ENCODE data around the gene PIKFYVE. TPM values are rescaled to one million over a fixed set of nuclear protein-coding genes. Genes with fewer than 3 reads are reported as not detected.

Gene PIKFYVE, protein sequence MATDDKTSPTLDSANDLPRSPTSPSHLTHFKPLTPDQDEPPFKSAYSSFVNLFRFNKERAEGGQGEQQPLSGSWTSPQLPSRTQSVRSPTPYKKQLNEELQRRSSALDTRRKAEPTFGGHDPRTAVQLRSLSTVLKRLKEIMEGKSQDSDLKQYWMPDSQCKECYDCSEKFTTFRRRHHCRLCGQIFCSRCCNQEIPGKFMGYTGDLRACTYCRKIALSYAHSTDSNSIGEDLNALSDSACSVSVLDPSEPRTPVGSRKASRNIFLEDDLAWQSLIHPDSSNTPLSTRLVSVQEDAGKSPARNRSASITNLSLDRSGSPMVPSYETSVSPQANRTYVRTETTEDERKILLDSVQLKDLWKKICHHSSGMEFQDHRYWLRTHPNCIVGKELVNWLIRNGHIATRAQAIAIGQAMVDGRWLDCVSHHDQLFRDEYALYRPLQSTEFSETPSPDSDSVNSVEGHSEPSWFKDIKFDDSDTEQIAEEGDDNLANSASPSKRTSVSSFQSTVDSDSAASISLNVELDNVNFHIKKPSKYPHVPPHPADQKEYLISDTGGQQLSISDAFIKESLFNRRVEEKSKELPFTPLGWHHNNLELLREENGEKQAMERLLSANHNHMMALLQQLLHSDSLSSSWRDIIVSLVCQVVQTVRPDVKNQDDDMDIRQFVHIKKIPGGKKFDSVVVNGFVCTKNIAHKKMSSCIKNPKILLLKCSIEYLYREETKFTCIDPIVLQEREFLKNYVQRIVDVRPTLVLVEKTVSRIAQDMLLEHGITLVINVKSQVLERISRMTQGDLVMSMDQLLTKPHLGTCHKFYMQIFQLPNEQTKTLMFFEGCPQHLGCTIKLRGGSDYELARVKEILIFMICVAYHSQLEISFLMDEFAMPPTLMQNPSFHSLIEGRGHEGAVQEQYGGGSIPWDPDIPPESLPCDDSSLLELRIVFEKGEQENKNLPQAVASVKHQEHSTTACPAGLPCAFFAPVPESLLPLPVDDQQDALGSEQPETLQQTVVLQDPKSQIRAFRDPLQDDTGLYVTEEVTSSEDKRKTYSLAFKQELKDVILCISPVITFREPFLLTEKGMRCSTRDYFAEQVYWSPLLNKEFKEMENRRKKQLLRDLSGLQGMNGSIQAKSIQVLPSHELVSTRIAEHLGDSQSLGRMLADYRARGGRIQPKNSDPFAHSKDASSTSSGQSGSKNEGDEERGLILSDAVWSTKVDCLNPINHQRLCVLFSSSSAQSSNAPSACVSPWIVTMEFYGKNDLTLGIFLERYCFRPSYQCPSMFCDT (N-terminal part only)
- total RNA-seq (2022; extraction: Qiagen RNA extraction; ENCODE audit: low read depth), result 3.5 to 8.9 TPM (median 6.8 TPM) in 5 replicates

DNA sequence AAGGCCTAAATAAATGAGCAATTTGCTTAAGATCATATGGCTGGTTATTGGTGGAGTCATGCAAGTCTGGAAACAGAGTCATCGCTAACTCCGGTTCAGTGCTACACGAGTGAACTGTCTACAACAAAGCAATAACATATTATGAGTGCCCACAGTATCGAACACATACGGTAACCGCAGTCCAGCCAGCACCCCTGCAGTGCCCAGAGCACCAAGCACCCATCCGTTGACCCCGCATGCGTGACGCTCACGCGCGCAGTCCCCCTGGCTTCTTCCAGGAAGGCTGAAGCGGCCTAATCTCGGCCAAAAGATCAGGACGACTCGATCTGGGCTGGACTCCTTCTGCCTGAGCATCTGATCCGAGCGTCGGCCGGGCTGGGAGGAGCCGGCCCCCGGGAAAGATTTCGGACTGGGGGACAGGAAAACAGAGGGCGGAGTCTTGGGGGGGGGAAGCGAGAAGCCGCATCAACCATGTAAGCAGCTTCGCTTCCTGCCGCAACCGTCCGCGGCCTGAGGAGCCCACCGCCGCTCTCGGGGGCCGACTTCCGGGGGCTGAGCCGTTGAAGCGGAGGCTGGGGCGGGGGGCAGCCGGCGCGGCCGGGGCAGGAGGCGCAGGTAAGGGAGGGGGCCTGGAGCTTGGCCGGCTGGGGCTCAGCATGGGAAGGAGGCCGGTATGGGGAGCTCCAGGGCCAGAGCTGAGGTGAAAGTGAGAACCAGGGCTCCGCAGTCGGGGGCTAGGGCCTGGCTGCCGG lies at the start of gene PIKFYVE:
TSS of gene PIKFYVE (plus strand) at position 455 of the 752 bp plus-strand sequence. CDS start 5,265 bp downstream, outside the sequence.

DNA sequence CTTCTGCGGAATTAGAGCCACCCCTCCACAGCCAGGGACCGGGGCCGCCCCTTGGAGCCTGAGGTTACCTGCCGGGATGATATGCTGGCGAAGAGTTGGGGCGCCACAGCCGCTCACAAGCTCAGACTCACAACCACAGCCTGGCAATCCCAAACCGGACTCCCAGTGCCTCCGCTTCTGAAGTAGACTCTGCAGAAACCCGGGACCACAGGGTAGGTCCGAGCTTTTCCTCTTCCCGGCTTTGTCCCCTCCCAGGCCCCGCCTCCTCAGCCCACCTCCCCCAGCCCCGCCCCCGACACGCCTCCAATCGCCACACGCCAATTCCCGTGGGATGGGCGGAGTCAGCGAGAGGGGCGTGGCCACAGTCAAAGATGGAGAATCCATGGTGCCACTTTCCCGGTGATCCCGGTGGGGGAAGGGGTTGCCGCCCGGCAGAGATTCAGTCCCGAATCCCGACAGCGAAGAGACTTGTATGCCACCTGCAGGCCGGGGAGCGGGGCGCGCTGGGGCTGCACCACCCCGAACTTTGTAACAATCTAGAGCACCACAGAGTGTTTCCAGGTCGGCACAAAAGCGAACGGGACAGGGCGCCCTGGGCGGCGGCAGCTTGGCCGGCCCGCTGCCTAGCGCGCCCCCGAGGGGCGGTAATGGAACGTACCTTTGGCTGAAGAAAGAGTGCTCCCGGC lies 11.0 kb upstream of the PIKFYVE start, which contains the start of gene IDH1:
TSS of gene IDH1 (minus strand) at position 201 of the 686 bp plus-strand sequence. CDS start 3,520 bp downstream, outside the sequence.

DNA sequence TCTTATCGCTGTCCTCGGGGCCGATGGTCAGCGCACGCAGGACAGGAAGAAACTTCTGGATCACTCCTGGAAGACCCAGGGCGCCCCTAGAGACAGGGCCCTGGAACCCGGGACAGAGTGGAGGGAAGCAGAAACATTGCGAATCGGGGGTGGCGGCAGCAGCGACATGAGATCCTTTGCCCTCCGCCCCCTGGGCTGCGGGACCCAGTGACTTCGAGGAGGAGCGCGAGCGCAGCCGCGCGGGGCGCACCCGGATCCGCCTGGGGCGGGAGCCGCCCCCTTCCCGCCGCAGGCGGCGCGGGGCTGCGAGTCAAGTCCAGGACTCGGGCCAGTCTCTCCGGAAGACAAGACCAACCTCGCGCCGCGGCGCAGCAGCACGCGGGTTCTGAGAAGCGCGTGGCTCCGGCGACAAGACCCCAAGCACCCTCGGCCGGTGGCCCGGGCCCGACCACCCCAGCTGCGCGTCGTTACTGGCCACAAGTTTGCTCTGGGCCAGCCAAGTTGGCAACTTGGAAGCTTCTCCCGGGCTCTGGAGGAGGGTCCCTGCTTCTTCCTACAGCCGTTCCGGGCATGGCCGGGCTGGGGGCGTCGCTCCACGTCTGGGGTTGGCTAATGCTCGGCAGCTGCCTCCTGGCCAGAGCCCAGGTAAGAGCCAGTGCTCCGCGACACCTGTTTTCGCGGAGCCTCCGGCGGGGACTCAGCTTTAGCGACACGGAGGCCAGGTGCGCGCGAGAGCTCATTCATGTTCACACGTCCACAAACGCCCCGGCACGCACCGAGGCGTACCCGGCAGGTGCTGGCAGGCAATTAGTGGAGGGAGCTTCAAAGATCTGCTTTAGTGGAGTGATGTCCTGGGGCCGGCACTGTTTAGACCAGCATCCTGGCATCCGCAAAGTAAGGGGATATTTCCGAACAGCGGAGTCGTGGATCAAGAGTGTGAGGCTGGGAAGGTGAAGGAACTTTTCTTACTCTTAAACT lies 140.7 kb downstream of the PIKFYVE start, which contains the start of gene PTH2R:
TSS of gene PTH2R (plus strand) at position 319 of the 978 bp plus-strand sequence. CDS start at position 571, 252 bp downstream.

Other genes starting within 250 kb of the PIKFYVE start
- gene PLEKHM3, start 240.7 kb upstream of the PIKFYVE start, total RNA-seq (2022; extraction: Qiagen RNA extraction; ENCODE audit: low read depth), result 1.9 to 3.1 TPM (median 2.6 TPM) in 5 replicates
- not detected in 5 replicates for gene CRYGD, start 141.7 kb upstream of the PIKFYVE start, total RNA-seq (2022; extraction: Qiagen RNA extraction; ENCODE audit: low read depth)
- gene CRYGC, start 136.4 kb upstream of the PIKFYVE start, total RNA-seq (2022; extraction: Qiagen RNA extraction; ENCODE audit: low read depth), result not detected in 5 replicates
- not detected in 5 replicates for gene CRYGB, start 120.1 kb upstream of the PIKFYVE start, total RNA-seq (2022; extraction: Qiagen RNA extraction; ENCODE audit: low read depth)
- gene CRYGA, start 102.7 kb upstream of the PIKFYVE start, total RNA-seq (2022; extraction: Qiagen RNA extraction; ENCODE audit: low read depth), result not detected in 5 replicates
- not detected in 5 replicates for gene C2orf80, start 76.2 kb upstream of the PIKFYVE start, total RNA-seq (2022; extraction: Qiagen RNA extraction; ENCODE audit: low read depth)
- gene IDH1, start 11.2 kb upstream of the PIKFYVE start, total RNA-seq (2022; extraction: Qiagen RNA extraction; ENCODE audit: low read depth), result 76.4 to 89.5 TPM (median 83.4 TPM) in 5 replicates
- not detected in 5 replicates for gene PTH2R, start 140.5 kb downstream of the PIKFYVE start, total RNA-seq (2022; extraction: Qiagen RNA extraction; ENCODE audit: low read depth)